T47D (cell line): ENCODE measurements around the gene SPOPL.

Experiments
- DNase-seq, 2 experiments: peaks; one replicate each; pipeline versions ENCODE4 v3.0.0 to v3.0.0-alpha.2; 2011 to 2012; ENCODE audit warnings: low read depth in 1 of 2, low spot score in 1 of 2
- JUND ChIP-seq: IDR thresholded peaks from 2 replicates; pipeline ENCODE4 v1.6.1; 2012; ENCODE audit warnings: low read depth
- in situ Hi-C: cut with HindIII; loops from 2 replicates; pipeline ENCODE4 v1.10.0; 2016; ENCODE audit warnings: low sequenced_read_pairs, low pct_unique_long_range_greater_than_20kb

Gene SPOPL

DNA sequence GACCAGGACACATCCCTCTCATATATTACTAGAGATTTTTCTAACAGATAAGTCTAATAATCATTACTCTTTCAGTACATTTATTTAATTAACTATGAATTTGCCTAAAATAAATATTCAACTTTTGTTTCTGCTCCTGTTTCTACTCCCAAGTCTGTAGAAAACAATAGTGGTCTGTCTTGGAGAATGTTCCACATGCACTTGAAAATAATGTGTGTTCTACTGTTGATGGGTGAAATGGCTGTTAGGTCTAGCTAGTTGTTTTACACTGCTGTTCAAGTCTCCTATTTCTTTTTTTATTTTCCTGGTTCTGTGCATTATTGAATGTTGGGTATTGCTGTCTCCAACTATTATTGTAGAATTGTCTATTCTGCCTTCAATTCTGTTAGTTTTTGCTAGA lies 47.2 kb downstream of the SPOPL start:
- TF ChIP-seq JUND, result no peak
- in situ Hi-C loops, result no loop called here
- no peak for DNase-seq

DNA sequence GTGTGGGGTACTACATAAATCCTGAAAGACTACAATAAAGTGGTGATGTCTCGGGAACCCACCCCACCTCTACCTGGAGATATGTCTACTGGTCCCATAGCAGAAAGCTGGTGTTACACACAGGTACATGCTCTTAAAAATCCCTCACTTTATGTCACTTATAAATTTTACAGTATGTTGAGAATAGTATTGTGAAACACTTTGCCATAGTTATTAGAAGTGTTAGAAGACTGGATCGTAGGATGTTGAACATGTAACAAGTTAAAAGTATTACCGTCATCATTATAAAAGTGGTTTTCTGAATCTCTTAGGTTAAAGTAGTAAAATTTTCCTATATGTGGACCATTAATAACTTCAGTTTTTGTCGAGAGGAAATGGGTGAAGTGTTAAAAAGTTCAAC lies 48.6 kb downstream of the SPOPL start:
- TF ChIP-seq JUND, result no peak
- DNase-seq, result no peak
- in situ Hi-C loops, result no loop called here

DNA sequence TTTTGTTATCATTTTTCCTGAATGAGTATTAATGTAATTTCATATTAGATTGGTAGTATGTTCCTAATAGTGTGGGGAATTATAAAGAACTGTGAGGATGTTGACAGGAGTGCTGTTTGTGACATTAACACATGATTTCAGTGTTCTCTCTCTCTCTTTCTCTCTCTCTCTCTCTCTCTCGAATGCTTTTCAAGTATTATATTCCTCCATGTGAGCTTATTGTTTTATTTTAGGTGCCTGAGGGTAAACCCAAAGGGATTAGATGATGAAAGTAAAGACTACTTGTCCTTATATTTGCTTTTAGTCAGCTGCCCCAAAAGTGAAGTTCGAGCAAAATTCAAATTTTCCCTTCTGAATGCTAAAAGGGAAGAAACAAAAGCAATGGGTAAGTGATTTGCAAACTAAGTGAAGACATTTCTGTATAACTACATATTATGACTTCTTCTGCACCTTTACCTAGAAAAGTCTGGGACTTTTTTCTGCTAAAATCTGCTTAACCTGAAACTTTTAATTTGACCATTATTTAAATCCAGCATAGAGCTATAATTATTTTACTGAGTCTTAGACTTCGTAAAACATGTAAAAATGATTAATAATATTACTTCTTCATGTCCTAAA lies 49.2 kb downstream of the SPOPL start:
- in situ Hi-C loops, result no loop called here
- no peak for TF ChIP-seq JUND
- no peak for DNase-seq

DNA sequence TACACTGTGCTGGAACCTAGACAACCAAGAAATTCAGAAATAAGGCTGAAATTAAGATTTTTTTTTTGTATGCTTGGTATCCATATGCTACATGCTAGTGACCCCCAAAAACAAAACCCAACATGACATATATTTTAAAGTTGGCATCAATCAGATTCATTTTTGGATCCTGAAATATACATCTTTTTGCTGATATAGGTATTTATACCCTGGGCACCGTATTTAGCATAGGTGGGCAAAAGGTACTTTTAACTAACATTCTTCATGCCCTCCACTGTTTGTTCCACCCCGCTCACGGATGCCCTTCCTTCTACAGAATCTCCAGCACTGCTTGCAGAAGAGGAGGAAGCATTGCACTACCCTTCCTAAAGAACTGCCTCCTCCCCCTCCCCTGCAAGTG lies 52.6 kb downstream of the SPOPL start:
- TF ChIP-seq JUND, result no peak
- DNase-seq, result no peak
- in situ Hi-C loops, result no loop called here

DNA sequence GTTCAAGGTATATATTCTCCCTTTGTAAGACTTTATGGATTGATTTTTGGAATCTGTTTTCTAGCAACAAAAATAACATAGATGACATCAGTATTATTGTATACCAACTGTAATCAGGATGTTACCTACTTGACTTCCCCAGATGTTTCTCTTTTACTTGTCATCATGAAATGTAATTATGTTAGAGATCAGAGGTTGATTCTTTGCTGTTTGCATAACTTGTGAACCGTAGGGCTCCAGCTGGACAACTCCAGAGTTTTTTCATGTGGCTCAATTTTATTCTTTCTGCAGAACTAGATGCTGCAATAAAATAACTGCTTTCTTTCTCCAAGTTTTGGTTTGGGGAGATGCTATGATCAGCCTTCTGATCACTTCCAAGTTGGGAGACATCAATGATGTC lies 58.1 kb downstream of the SPOPL start:
- DNase-seq, result no peak
- in situ Hi-C loops, result no loop called here
- no peak for TF ChIP-seq JUND

DNA sequence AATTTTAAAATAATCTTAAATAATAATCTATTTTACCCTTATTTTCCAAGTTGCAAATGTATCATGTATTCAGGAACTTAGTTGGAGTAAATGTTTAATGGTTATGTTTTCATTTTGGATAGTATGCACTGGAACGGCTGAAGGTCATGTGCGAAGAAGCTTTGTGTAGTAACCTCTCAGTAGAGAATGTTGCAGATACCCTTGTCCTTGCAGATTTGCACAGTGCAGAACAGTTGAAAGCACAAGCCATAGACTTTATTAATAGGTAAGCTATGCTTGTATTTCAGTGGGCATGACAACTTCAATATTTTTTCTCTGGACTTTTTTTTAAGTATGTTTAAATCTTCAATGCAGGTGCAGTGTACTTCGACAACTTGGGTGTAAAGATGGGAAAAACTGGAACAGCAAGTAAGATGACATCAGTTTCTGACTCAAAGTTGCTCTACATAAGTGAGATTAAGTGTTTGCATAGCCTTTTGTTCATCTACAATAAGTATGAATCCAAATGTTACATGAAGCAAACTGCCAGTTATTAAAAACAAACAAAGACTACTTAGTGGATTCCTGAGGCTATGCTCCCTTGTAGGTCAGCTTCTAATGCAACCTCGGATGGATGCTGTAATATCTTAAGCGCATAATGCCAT lies 63.1 kb downstream of the SPOPL start:
- in situ Hi-C loops, result no loop called here
- DNase-seq, result peak in 1 of 2 experiments; percentile 10
- no peak for TF ChIP-seq JUND

DNA sequence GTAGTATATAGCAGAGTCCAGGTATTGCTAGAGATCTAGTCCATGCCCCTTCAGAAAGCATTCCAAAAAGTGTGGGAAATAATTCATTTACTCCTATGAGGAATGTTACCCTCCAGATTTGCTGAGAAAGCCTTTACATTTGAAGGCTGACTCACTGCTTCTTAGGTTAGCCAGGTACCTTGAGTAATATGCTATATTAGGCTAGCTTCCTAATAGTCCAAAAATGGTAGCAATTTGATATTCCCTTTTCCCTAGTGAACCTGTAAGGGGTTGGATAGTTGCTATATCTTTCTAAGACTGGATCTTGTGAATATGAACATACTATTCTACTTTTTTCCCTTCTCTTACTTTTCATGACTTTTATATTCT lies 63.6 kb downstream of the SPOPL start:
- no peak for TF ChIP-seq JUND
- in situ Hi-C loops, result no loop called here
- no peak for DNase-seq

DNA sequence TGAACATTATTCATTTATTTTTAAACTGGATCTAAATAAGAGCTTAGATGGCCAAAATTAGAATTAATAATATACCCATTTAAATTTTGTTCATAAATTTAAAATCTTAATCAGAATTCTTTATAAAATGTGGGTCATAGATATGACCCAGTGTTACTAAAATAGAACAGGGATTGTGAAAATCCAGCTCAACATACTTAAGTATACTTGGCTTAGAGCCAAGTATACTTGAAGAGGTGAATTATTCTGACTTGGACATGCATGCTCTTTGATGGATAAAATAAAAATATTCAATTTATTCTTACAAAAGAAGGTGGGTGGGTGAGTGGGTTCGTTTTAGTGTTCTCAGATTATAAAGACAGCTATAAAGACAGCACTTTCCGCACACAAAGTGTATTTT lies 70.7 kb downstream of the SPOPL start:
- in situ Hi-C loops, result no loop called here
- no peak for TF ChIP-seq JUND
- no peak for DNase-seq

DNA sequence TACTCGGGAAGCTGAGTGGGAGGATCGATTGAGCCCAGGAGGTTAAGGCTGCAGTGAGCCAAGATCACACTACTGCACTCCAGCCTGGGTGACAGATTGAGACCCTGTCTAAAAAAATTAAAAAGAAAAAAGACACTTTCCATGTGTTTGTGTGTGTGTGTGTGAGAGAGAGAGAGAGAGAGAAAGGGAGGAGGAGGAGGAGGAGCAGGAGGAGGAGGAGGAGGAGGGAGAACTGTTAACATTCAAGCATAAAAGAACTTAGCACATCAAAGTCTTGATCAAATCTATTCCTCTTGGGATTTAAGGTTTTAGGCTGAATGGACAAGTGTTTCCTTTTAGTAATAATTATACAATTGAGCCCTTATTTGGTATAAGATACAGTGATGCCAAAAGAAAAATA lies 75.5 kb downstream of the SPOPL start:
- TF ChIP-seq JUND, result no peak
- DNase-seq, result no peak
- in situ Hi-C loops, result no loop called here

DNA sequence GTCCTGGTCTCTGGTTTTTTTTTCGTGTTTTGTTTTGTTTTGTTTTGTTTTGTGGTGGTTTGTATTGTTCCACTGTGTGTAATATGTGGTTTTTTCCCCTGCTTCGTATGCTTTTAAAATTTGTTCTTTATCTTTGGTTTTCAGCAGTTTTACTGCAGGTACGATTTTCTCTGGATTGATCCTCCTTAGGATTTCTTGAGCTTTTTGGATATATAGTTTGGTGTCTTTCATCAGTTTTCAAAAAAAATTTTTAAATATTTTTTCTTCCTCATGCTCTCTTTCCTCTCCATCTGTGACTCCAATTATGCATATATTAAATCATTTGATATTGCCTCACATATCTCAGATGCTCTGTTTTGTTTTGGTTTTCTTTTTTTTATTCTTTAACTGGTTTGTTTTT lies 78.0 kb downstream of the SPOPL start:
- in situ Hi-C loops, result no loop called here
- DNase-seq, result no peak
- TF ChIP-seq JUND, result no peak

DNA sequence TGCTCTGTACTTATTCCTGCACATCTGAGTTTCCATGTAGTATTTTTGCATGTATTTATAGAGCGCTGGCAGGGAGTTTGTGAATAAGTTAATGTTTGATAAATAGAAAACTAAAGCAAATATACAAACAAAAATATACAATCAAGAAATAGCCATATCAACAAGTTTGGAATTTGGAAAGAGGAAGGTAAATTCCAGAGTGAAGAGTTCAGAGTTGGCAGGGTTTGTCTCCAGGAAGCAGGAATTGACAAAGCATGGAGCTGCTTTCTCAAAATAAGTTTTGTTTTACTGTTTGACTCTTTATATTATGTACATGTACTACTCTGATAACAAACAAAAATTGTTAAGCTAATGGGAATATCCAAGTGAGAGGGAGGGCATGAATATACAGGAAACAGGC lies 80.3 kb downstream of the SPOPL start:
- TF ChIP-seq JUND, result no peak
- in situ Hi-C loops, result no loop called here
- no peak for DNase-seq

DNA sequence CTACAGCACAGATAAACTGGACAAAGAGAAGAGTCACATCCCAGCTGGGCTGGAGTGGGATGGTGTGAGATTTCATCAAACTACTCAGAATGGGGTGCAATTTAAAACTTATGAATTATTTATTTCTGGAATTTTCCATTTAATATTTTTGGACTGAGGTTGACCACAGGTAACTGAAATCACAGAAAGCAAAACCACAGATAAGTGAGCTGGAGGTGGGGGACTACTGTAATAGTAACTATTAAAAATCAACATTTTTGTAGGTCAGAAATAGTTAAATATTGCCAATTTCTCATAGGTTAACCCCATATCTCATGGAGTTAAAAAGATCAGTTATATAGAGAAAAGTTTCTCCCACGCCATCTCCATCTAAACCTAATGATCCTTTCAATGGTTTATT lies 88.1 kb downstream of the SPOPL start:
- no peak for TF ChIP-seq JUND
- DNase-seq, result no peak
- in situ Hi-C loops, result no loop called here

DNA sequence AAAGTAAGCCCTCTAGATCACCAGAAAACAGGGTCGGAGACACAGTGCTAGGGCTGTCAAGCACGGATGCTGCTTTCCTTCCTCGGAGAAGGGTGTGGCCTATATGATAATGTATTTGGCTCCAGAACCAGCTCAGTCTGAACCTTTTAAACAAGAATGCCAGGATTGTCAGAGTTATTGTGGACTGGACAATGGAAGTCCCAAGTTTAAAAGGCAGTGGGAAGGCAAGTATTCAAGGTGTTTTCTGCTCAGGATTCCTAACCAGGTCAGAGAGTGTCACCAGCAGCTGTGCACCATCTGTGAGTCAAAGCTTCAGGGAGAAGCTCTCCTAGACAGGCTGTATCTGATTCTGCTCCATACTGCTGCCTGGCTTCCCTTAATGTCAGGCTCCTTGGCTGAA lies 94.8 kb downstream of the SPOPL start:
- TF ChIP-seq JUND, result no peak
- in situ Hi-C loops, result no loop called here
- no peak for DNase-seq

DNA sequence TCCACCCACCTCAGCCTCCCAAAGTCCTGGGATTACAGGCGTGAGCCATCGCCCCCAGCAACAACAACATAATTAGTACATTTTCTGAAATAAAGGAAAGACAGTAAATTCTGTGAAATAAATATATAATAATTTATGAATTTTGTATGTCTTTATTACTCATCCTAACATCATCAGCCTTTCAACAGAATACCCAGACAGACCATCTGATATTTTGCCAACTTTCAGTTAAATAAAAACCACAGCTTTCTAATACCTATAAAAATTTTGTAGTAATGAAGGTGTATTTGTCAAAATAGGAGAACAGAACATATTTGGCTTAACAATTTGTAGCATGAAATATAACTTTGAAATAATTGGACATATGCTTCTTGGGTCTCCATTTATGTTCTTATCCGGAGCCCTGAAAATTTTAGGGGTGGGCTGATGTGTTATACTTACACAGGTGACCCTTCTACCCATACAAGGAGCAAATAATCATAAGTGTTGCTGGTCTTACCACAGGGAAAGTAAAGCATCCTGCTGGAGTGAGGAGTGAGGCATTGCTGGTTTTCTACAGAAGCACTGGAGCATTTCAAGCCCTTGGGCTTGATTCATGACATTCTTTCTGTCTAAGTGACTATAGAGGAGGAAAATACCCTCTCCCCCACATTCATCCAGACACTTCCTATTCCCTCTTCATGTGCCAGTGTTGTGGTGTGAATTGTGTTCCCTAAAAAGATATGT lies 99.3 kb downstream of the SPOPL start:
- in situ Hi-C loops, result no loop called here
- TF ChIP-seq JUND, result no peak
- no peak for DNase-seq
